SJCRH30 (cell line): ENCODE results near the gene TRABD. TPM values are rescaled to one million over a fixed set of nuclear protein-coding genes. Genes with fewer than 3 reads are reported as not detected.

Experiments used
- DNase-seq, 2 experiments: peaks; one replicate each; pipeline ENCODE4 v3.0.0-alpha.2; 2015 to 2020
- H3K27ac ChIP-seq: fragments of 250-450 bp; sonication (Bioruptor Pico); 2 replicates; pipeline ENCODE4 v1.5.1; 2020; ENCODE audit warnings: mild to moderate bottlenecking, moderate library complexity
- H3K27me3 ChIP-seq: fragments of 250-450 bp; sonication (Bioruptor Pico); 2 replicates; pipeline ENCODE4 v1.5.1; 2020; ENCODE audit warnings: mild to moderate bottlenecking, moderate library complexity
- H3K36me3 ChIP-seq: fragments of 250-450 bp; sonication (Bioruptor Pico); 2 replicates; pipeline ENCODE4 v1.5.1; 2020; ENCODE audit warnings: mild to moderate bottlenecking, moderate library complexity
- H3K4me1 ChIP-seq: fragments of 250-450 bp; sonication (Bioruptor Pico); 2 replicates; pipeline ENCODE4 v1.5.1; 2020; ENCODE audit warnings: mild to moderate bottlenecking, moderate library complexity
- H3K4me3 ChIP-seq: fragments of 250-450 bp; sonication (Bioruptor Pico); 2 replicates; pipeline ENCODE4 v1.5.1; 2020; ENCODE audit warnings: mild to moderate bottlenecking, moderate library complexity
- H3K9me3 ChIP-seq: fragments of 250-450 bp; sonication (Bioruptor Pico); replicated peaks from 2 replicates; pipeline ENCODE4 v1.5.1; 2020; ENCODE audit warnings: mild to moderate bottlenecking, moderate library complexity
- total RNA-seq: library from RNA; depleted of rRNA; stranded (reverse); fragments of >200 nt; shearing (Covaris generic); gene quantifications from 2 replicates; pipeline ENCODE4 v1.2.3, GENCODE V29; 2014

The TRABD gene
- total RNA-seq, 1 experiment from 2014 or later = 39.1 TPM

DNA sequence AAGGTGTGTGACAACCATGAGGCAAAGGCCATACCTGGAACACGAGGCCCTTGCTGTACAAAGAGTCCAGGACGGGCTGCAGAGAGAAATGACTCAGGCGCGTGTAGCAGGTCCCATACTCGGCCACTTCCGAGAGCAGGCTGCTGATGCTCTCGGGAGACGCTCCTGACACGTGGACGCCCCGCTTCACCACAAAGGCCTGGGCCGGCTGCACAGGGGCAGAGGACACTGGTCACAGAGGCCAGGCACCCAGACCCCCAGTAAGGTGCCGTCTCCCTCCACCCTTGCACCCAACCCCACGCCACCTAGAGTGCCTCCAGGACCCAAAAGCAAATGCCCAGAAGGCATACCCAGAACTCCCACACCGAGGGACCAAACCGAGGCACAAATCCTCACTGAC, 43.7 kb downstream of the TRABD start:
- no peak overlapping the region for H3K4me3 ChIP-seq
- DNase-seq = no peak
- peaks cover 25% of the 10 kb centered on the region for H3K36me3 ChIP-seq
- H3K9me3 ChIP-seq = no peaks in the 10 kb centered on the region
- no peak overlapping the region for H3K27ac ChIP-seq
- H3K4me1 ChIP-seq = no peaks in the 10 kb centered on the region
- H3K27me3 ChIP-seq = no peaks in the 10 kb centered on the region

DNA sequence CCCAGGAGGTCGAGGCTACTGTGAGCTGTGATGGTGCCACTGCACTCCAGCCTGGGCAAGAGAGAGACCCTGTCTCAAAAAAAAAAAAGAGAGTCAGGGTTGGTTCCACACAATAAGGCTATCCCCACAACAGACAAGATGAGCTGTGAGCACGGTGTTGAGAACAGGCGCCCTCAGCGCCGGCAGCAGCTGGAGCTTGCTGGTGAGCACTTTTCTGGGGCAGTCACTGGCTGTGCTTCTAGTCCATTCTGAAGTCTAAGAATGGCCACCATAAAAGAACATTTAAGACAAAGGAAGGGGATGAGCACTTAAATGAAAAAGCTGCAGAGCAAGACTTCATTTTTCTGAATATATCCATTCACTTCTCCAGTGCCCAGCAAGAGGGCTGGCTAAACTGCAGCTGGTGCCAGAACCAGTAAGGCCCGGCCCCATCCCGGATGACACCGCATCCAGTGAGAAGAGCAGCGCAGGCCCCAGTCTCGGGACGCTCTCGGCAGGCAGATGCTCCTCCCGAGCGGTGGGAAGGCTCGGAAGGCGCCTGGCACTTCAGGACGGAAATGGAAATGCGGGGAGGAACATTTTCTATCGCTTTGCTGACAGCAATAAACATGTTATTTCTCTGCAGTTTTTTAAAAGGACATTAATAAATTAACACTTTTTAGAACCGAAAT, 46.9 kb downstream of the TRABD start:
- DNase-seq = no peak
- Histone ChIP-seq H3K9me3 (no peaks in the 10 kb centered on the region), H3K36me3 (peaks cover 26% of the 10 kb centered on the region), H3K27ac (no peak overlapping the region), H3K27me3 (no peaks in the 10 kb centered on the region), H3K4me3 (no peak overlapping the region), H3K4me1 (no peaks in the 10 kb centered on the region)

DNA sequence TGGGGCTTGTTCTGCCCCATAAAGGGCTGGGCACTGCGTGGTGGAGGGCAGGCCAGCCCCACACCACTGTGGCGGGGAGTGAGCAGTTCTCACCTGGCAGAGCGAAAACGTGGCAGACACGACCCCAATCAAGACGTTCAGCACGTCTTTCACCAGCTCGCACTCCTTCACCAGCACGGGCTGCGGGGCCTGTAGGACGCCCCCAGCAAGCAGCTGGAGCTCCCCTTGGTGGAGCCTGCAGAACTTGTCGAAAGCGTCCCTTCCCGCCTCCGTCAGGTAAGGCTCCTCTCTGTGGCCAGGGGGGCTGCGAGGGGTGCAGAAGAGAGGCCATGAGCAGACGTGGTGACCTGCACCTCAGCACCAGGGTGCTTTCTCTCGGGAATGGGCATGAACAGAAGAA, 47.5 kb downstream of the TRABD start:
- no peak for DNase-seq
- Histone ChIP-seq H3K27ac (no peak overlapping the region), H3K9me3 (no peaks in the 10 kb centered on the region), H3K4me1 (no peaks in the 10 kb centered on the region), H3K27me3 (no peaks in the 10 kb centered on the region), H3K36me3 (peaks cover 26% of the 10 kb centered on the region), H3K4me3 (no peak overlapping the region)

DNA sequence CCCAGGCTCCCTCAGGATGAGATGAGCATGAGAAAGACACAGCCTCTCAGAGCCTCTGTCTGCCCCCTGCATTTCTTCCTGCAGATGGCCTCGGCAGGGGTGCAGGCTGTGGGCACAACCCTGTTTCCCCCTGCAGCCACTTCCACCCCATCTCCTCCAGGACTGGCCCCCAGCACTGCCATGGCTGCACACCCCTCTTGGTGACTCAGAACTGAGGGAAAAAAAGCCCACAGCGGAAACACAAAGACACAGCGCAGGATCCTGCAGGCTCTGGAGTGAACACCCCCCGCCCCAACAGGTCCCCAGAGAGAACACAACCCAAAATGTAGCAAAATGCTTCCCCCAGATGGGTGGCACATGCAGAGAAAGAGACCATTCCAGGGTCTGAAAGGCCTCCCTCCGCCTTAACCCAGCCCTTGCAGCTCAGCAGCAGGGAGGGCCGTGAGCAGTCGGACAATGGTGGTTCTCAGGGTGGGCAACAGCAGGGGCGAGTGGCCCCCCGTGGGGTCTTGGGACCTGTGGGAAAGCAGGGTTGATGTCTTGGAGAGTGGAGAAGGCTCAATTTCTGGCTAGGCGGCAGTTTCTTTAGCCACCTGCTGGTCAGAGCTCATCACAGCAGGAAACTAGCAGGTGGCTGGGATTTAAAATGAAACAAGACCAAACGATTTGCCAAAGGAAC, 51.2 kb downstream of the TRABD start:
- DNase-seq = peak in 1 of 2 experiments; percentile 61
- Histone ChIP-seq H3K4me3 (no peak overlapping the region), H3K4me1 (no peaks in the 10 kb centered on the region; the same call in 1 of the 2 replicates), H3K9me3 (no peaks in the 10 kb centered on the region), H3K27me3 (no peaks in the 10 kb centered on the region), H3K36me3 (peaks cover 19% of the 10 kb centered on the region), H3K27ac (no peak overlapping the region)

DNA sequence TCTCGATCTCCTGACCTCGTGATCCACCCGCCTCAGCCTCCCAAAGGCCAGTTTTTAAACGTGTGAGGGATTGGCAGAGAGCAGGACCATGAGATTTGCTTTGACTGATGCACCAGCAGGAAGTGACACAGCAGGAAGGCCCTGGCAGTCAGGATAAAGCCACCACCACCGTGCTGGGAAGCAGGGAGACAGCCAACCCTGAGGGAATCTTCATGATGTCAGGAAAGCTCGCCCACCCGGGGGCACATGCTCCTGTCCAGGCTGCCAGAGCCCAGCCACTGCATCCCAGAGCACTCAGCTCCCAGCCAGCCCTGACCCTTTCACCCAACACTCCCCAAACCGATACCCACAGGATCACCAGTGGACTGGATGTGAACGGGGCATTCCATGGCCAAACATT, 53.0 kb downstream of the TRABD start:
- Histone ChIP-seq H3K27me3 (no peaks in the 10 kb centered on the region), H3K4me1 (no peaks in the 10 kb centered on the region; the same call in 1 of the 2 replicates), H3K36me3 (peaks cover 11% of the 10 kb centered on the region), H3K9me3 (no peaks in the 10 kb centered on the region), H3K4me3 (no peak overlapping the region), H3K27ac (no peak overlapping the region)
- DNase-seq = no peak

DNA sequence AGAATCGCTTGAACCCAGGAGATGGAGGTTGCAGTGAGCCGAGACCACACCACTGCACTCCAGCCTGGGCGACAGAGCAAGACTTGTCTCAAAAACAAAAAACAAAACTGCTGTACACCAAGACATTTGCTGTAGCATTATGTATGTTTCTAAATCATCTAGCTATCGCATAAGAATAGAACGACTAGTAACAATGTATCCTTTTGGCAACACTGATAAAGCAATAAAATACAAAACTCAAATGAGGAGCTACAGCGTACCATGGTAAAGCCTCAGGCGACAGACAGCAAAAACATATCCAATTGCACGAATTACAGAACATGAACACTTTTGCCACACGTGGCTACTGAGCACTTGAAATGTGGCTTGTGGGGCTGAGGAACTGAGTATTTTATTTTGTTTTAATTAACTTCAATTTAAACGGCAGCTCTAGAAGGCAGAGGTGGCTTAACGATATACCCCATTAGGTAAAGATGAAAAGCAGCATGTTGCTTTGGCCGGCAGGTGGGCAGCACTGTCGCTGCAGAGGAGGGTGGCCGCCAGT, 56.8 kb downstream of the TRABD start:
- H3K9me3 ChIP-seq = no peaks in the 10 kb centered on the region

DNA sequence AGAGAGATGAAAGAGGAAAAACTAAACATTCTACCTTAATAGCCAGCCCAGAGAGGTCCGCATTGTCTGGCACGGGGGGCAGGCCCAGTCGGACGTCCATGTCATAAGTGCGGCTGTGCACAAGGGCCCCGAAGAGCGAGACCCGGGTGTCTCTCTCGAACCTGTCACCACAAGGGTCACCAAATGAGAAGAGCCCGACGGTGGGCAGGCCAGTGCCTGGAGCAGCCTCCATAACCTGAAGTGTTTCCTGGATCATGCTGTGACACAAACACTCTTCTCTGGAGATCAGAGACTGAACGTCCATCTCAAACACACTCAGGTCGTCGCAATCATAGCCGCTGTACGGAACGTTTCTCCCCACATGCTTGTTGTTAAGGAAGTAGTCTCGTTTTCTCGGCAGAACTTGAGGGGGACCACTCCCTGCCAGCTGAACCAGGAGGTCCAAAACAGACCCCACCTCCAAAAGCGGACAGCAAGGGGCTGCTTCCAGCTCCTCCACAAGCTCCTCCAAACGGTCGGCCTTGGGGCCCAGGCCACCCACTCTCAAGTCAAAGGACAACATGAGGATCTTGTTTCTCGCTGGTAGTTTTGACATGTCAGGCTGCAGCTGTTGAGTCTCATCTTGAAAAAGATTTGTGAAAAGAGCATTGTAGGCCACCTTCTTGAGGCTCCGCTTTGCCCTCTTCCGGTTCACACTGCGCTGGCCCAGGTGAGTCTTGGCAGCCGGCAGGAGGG, 58.1 kb downstream of the TRABD start:
- no peaks in the 10 kb centered on the region for H3K9me3 ChIP-seq
- H3K4me3 ChIP-seq = peak overlapping the region; percentile 95
- H3K27me3 ChIP-seq = no peaks in the 10 kb centered on the region
- peaks cover 4% of the 10 kb centered on the region for H3K36me3 ChIP-seq
- peak; percentile 83 to 90 for DNase-seq
- H3K27ac ChIP-seq = peak overlapping the region; percentile 87
- peaks cover 5% of the 10 kb centered on the region; the same call in 1 of the 2 replicates for H3K4me1 ChIP-seq

More for the DNA sequence above, 56.8 kb downstream of the TRABD start:
- H3K36me3 ChIP-seq = peaks cover 4% of the 10 kb centered on the region
- DNase-seq = no peak
- H3K27ac ChIP-seq = no peak overlapping the region
- peaks cover 5% of the 10 kb centered on the region; the same call in 1 of the 2 replicates for H3K4me1 ChIP-seq
- no peaks in the 10 kb centered on the region for H3K27me3 ChIP-seq
- peak overlapping the region; percentile 95 for H3K4me3 ChIP-seq

DNA sequence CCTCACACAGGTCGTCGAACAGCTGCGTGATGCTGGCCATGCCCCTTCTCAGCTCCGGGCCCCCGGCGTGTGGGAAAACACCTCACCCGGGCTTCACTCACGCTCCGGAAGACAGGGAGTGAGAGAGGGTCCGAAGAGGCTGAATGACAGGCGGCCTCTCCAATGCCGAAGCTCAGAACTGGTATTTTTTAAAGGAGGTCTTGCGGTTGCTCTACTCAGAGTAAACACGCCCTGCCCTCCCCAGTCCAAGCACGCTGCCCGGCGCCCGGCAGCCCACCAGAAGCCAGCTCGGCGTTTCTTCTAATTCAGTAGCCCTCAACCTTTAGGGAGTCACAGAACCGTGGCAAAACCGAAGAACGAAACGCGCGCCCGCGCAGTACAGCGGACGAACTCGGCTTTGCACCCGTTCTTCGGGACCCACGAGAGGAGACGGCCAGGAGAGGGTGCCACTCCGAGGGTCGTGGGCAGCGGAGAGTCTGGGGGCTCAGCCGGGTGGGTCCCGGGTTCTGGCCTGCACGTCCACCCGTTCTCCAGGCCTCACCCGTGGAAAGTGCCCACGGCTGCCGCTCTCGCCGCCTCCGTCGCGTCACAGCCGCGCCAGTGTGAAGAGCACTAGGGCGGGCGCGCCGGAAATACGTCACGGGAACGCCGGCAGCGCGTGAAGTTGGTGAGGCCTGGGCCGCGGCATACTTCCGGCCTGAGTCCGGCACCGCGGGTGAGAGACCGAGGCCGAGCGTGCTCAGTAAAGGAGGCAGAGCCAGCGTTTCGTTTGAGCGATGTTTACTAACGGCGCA, 58.9 kb downstream of the TRABD start, which contains the start of gene TUBGCP6:
Gene TUBGCP6 (minus strand): TSS at position 604 of the 794 bp plus-strand sequence. CDS start 564 bp downstream, at position 40.
- peak; percentile 96 to 98 for DNase-seq
- Histone ChIP-seq H3K27ac (peak within 1 kb of the TSS; percentile 87), H3K27me3 (no peaks in the 10 kb centered on the region), H3K9me3 (no peaks in the 10 kb centered on the region), H3K4me3 (peak within 1 kb of the TSS; percentile 95), H3K36me3 (peaks cover 4% of the 10 kb centered on the region), H3K4me1 (peaks cover 5% of the 10 kb centered on the region; the same call in 1 of the 2 replicates)

DNA sequence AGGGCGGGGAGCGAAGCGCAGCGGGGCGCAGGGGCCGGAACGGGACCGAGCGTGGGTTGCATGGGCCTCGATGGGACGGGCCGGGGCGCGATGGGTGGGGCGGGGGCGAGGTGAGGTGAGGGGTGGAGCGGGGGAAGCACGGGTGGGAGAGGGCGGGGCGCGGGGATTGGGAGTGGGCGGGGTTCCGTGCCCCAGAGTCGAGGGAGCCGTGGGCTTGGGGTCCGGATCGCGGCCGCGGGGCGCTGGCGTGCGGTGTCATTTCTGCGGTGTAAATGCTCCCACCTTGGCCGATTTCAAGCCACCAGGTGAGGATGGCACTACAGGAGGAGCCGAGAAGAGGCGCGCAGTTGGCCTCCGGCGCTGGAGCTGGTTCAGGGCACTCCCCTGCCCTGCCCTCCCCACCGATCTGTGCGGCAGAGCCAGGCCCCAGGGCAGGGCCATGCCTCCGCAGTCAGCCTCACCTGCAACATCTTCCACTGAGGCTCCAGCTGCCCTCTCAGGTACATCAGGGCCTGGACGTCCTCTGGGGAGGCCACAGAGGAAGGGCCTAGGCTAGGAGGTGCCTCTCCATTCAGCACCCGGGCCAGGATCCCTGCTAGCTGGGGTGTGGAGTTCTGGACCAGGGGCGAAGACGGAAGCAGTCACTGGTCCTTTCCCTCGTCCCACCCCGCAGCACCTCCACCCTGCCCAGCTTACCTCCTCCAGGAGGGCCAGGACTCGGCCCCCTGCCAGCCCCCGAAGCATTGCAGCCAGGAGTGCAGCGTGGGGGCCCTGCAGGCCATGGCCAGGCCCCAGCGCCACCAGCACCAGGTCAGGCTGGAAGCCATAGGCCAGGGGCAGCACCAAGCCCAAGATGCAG, 59.7 kb downstream of the TRABD start:
- no peaks in the 10 kb centered on the region for H3K27me3 ChIP-seq
- H3K27ac ChIP-seq = peak overlapping the region; percentile 87
- H3K36me3 ChIP-seq = peaks cover 2% of the 10 kb centered on the region
- H3K4me3 ChIP-seq = peak overlapping the region; percentile 95
- peaks cover 11% of the 10 kb centered on the region; the same call in 1 of the 2 replicates for H3K4me1 ChIP-seq
- H3K9me3 ChIP-seq = no peaks in the 10 kb centered on the region
- DNase-seq = no peak

DNA sequence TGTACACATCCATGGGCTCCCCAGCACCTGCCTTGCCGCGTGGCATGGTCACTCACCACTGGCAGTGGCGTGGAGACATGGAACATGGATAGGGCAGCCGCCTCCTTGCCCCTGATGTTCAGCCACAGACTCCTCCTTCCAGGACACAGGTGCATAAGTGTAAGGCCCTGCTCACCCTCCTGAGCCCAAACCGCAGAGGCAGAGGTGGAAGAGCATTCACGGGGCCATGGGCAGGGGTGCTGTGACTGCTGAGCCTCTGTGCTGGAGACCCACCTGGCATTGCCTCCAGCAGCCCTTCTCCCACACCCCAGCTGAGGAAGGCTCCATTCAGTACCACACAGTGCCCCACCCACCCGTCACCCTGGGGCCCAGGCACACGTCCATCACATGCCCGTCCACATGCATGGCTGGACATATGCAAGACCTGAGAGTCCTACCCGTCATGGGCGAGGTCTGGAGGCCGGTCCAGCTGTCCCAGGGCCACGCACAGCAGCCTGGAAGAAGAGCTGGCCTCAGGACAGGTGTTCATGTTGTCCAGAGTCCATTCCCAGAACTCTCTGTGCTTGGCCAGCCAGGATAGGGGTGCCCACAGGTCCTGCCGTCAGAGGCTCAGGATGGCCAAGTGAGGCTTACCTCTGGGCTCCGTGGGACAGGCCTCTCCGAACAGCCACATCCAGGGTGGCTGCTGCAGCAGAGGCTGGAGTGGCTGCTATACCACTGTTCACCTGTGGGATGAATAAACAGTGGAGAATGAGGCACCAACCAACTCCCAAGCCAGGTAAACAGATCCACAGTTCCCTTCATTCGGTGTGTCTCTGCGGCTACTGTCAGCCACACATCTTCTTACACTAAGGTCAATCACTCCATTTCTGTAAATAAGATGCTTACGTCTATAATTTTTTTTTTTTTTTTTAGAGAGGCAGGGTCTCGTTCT, 60.8 kb downstream of the TRABD start:
- no peaks in the 10 kb centered on the region for H3K27me3 ChIP-seq
- peaks cover 2% of the 10 kb centered on the region for H3K36me3 ChIP-seq
- H3K4me1 ChIP-seq = peaks cover 11% of the 10 kb centered on the region; the same call in 1 of the 2 replicates
- no peak overlapping the region for H3K4me3 ChIP-seq
- no peak for DNase-seq
- H3K9me3 ChIP-seq = no peaks in the 10 kb centered on the region
- H3K27ac ChIP-seq = no peak overlapping the region

DNA sequence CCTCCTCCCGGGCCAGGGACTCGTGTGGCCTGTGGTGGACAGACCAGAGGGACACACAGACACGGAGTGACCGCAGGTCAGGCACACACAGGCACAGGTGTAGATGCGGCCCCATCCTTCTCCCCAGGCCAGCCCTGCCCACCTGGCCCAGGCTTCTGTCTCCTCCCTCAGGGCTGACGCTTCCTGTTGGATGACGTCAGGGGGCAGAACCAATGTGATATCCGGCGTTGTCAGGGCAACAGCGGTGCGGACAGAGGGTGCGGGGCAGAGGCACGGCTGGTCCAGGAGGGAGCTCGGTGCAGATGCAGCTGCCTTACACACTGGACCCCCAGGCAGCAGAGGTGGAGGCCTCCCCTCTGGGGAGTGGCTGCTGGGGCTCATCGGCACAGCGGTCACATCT, 62.0 kb downstream of the TRABD start:
- H3K27me3 ChIP-seq = no peaks in the 10 kb centered on the region
- no peak overlapping the region for H3K27ac ChIP-seq
- H3K4me1 ChIP-seq = peaks cover 11% of the 10 kb centered on the region; the same call in 1 of the 2 replicates
- peaks cover 5% of the 10 kb centered on the region for H3K36me3 ChIP-seq
- no peaks in the 10 kb centered on the region for H3K9me3 ChIP-seq
- no peak overlapping the region for H3K4me3 ChIP-seq
- DNase-seq = no peak

DNA sequence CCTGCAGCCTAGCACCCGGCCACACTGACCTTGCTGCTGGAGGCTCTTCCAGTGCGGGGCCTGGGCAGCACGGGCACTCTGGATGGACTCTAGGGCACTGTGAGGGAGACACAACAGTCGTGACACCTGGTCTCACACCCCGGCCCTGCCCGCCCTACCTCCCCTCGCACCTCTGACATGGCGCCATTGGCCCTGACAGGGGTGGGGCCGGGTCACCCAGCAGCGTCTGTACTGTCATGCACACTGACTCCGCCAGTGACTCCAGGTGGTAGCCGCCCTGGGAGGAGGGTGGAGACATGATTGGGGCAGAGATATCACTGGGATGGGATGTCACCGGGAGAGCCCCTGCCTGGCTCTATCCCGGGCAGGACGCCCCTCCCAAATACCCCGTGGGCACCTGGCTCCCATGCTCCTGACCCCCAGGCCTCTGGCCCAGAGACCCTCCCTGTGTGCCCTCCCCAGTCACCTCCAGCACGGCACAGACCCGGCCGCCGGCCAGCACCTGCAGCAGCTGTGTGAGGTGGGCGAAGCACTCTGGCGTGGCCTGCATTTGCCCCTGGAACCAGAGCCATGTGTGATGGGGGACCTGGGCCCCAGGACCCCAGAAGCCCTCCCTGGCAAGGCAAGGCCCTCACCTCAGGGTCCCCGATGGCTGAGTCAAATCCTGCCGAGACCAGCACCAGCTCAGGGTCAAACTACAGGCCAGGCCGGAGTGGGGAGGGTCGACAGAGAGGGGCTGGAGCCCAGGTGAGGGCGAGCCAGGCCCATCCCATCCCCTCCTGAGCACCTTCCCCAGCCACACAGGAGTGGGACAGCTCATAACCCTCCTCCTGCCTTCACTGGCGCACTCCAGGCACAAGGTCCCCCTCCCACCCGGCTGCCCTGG, 62.7 kb downstream of the TRABD start:
- Histone ChIP-seq H3K27me3 (no peaks in the 10 kb centered on the region), H3K9me3 (no peaks in the 10 kb centered on the region), H3K36me3 (peaks cover 8% of the 10 kb centered on the region), H3K27ac (no peak overlapping the region), H3K4me3 (no peak overlapping the region), H3K4me1 (peaks cover 11% of the 10 kb centered on the region; the same call in 1 of the 2 replicates)
- DNase-seq = no peak
